GM21515 (cell line): ENCODE results near the gene CAPZB.

Source experiments
- ATAC-seq: cut with Tn5 transposase; IDR thresholded peaks from one replicate; pipeline ENCODE4 v1.9.1; 2021; ENCODE audit not compliant: unreplicated experiment

The CAPZB gene

GRCh38 chr1:19432943-19433718 is 52.2 kb downstream of the CAPZB start:
- ATAC-seq = no peak

GRCh38 chr1:19430121-19431068 is 54.9 kb downstream of the CAPZB start:
- ATAC-seq = no peak

- no peak for ATAC-seq
These were observed 55.7 kb downstream of the CAPZB start for GRCh38 chr1:19429611-19430010.

- ATAC-seq = no peak
These were observed 58.1 kb downstream of the CAPZB start for GRCh38 chr1:19427087-19427781.

- no peak for ATAC-seq
These were observed 58.8 kb downstream of the CAPZB start for GRCh38 chr1:19426294-19427086.

- ATAC-seq = no peak
These were observed 59.6 kb downstream of the CAPZB start for GRCh38 chr1:19425646-19426239.

- ATAC-seq = no peak
These were observed 60.4 kb downstream of the CAPZB start for GRCh38 chr1:19424651-19425570.

GRCh38 chr1:19423130-19423529 is 62.2 kb downstream of the CAPZB start:
- ATAC-seq = no peak

GRCh38 chr1:19421365-19421764 is 64.0 kb downstream of the CAPZB start:
- ATAC-seq = no peak

GRCh38 chr1:19420606-19421005 is 64.7 kb downstream of the CAPZB start:
- no peak for ATAC-seq

GRCh38 chr1:19419691-19420090 is 65.6 kb downstream of the CAPZB start:
- no peak for ATAC-seq

GRCh38 chr1:19418503-19418971 is 66.8 kb downstream of the CAPZB start:
- ATAC-seq = no peak

GRCh38 chr1:19416921-19417470 is 68.3 kb downstream of the CAPZB start:
- ATAC-seq = no peak

- ATAC-seq = no peak
These were observed 69.2 kb downstream of the CAPZB start for GRCh38 chr1:19416145-19416544.

- no peak for ATAC-seq
These were observed 70.7 kb downstream of the CAPZB start for GRCh38 chr1:19414515-19415121.

GRCh38 chr1:19413999-19414398 is 71.3 kb downstream of the CAPZB start:
- ATAC-seq = no peak

- ATAC-seq = no peak
These were observed 72.7 kb downstream of the CAPZB start for GRCh38 chr1:19412654-19413053.

GRCh38 chr1:19411612-19412011 is 73.7 kb downstream of the CAPZB start:
- ATAC-seq = peak; percentile 61
